ENCODE results near the gene CHST1. TPM values are rescaled to one million over a fixed set of nuclear protein-coding genes. Genes with fewer than 3 reads are reported as not detected.
A peak's percentile ranks its signal among the peaks of the same experiment; 100 is the strongest.

The CHST1 gene
- total RNA-seq, 2 donors from 2014 or later = 0.54 to 0.58 TPM

GRCh38 chr11:45669146-45669545, 3.7 kb upstream of the CHST1 start:
- Histone ChIP-seq H3K36me3 (no peaks in the 10 kb centered on the region), H3K4me1 (no peaks in the 10 kb centered on the region), H3K27ac (no peak overlapping the region), H3K9ac (ENCODE audit: low read depth in 2 of 2, low read length in 2 of 2) (no peak overlapping the region), H3K4me3 (no peak overlapping the region), H3K27me3 (peaks cover 25% of the 10 kb centered on the region), H3K9me3 (no peaks in the 10 kb centered on the region)
- no peak for TF ChIP-seq CTCF (IDR thresholded peaks at IDR 0.05)
- intact Hi-C loops (cut with DNase I) = no loop called here
- DNase-seq = no peak

GRCh38 chr11:45667929-45668680, 2.7 kb upstream of the CHST1 start:
- TF ChIP-seq CTCF (IDR thresholded peaks at IDR 0.05) = no peak
- Histone ChIP-seq H3K36me3 (no peaks in the 10 kb centered on the region), H3K9me3 (no peaks in the 10 kb centered on the region), H3K4me1 (no peaks in the 10 kb centered on the region), H3K27me3 (peaks cover 32% of the 10 kb centered on the region), H3K27ac (no peak overlapping the region), H3K9ac (ENCODE audit: low read depth in 2 of 2, low read length in 2 of 2) (no peak overlapping the region), H3K4me3 (no peak overlapping the region)
- intact Hi-C loops (cut with DNase I) = no loop called here
- DNase-seq = no peak

GRCh38 chr11:45666648-45667642, 1.5 kb upstream of the CHST1 start:
- intact Hi-C loops (cut with DNase I) = no loop called here
- Histone ChIP-seq H3K27me3 (peaks cover 38% of the 10 kb centered on the region), H3K4me1 (no peaks in the 10 kb centered on the region), H3K9ac (ENCODE audit: low read depth in 2 of 2, low read length in 2 of 2) (no peak overlapping the region), H3K27ac (no peak overlapping the region), H3K4me3 (no peak overlapping the region), H3K9me3 (no peaks in the 10 kb centered on the region), H3K36me3 (no peaks in the 10 kb centered on the region)
- TF ChIP-seq CTCF (IDR thresholded peaks at IDR 0.05) = no peak
- DNase-seq = no peak

- intact Hi-C loops (cut with DNase I) = no loop called here
Measured at GRCh38 chr11:45665933-45666647, 668 bp upstream of the CHST1 start.

More at GRCh38 chr11:45665933-45666647, 668 bp upstream of the CHST1 start:
- Histone ChIP-seq H3K36me3 (no peaks in the 10 kb centered on the region), H3K4me1 (no peaks in the 10 kb centered on the region), H3K4me3 (peak overlapping the region; percentile 46), H3K27me3 (peaks cover 38% of the 10 kb centered on the region), H3K9ac (ENCODE audit: low read depth in 2 of 2, low read length in 2 of 2) (no peak overlapping the region), H3K9me3 (no peaks in the 10 kb centered on the region), H3K27ac (no peak overlapping the region)
- TF ChIP-seq CTCF (IDR thresholded peaks at IDR 0.05) = no peak
- no peak for DNase-seq

All from colonic mucosa (tissue), 4 donors.